Jurkat, Clone E6-1 (cell line): Measurements from ENCODE around the gene ATG16L1.

ENCODE experiments used
- DNase-seq: peaks from one replicate; pipeline ENCODE4 v3.0.0-alpha.2; 2011; ENCODE audit warnings: low read depth, low spot score
- H3K4me3 ChIP-seq: 2 replicates; pipeline ENCODE4 v1.5.1; 2011; ENCODE audit warnings: mild to moderate bottlenecking, low read length, control low read depth, moderate library complexity

Gene ATG16L1

GRCh38 chr2:233343171-233343705 is 91.8 kb downstream of the ATG16L1 start:
- DNase-seq, result no peak
- no peak overlapping the region for H3K4me3 ChIP-seq
